ENCODE results near the gene HMGA1.

DNA sequence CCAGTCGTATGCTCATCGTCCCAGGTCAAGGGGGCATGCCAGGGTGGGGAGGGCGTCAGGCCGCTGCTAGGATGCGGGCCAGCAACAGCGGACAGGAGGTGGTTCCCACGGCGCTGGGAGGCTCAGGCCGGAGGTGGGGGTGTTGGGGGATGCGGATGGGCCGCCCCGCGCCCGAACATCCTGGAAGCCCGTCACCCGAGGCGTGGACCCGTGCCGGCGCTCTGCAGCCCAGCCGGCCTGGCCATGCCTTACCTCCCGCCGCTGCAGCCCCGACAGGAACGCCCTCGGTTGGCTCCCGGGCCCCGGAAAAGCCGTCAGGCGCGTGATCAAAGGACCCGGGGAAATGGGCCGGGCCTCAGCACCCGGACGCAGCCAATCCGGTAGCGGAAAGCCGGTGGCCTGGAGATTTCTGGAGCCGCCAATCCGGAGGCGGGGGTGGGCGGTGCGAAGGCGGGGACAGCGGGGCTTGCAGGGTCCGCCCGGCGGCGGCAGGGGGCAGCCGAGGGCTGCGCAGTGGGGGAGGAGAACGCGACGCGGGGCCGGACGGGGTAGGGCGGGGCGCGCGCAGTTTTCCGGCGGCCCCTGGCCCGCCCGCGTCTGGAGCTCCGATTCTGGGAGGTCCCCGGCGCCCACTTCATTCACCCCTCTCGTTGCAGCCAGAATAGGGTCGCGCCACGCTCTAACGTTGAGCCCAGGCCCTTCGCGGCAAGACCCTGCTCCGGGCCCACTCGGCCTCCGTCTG, 12.2 kb downstream of the HMGA1 start, which contains the start of gene SMIM29:
- TF ChIP-seq, protein P1, sequence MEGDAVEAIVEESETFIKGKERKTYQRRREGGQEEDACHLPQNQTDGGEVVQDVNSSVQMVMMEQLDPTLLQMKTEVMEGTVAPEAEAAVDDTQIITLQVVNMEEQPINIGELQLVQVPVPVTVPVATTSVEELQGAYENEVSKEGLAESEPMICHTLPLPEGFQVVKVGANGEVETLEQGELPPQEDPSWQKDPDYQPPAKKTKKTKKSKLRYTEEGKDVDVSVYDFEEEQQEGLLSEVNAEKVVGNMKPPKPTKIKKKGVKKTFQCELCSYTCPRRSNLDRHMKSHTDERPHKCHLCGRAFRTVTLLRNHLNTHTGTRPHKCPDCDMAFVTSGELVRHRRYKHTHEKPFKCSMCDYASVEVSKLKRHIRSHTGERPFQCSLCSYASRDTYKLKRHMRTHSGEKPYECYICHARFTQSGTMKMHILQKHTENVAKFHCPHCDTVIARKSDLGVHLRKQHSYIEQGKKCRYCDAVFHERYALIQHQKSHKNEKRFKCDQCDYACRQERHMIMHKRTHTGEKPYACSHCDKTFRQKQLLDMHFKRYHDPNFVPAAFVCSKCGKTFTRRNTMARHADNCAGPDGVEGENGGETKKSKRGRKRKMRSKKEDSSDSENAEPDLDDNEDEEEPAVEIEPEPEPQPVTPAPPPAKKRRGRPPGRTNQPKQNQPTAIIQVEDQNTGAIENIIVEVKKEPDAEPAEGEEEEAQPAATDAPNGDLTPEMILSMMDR (conservative IDR thresholded peaks at IDR 0.05; ENCODE audit: low read depth in 2 of 2): peak; percentile 58 to 84
- TF ChIP-seq EZH2 (IDR thresholded peaks at IDR 0.05; ENCODE audit: low read depth, unreplicated experiment): no peak
